NCI-H187 (cell line): ENCODE measurements around the gene DNM3.

Experiments used
- DNase-seq, 2 experiments: peaks; one replicate each; lab custom pipeline; 2025; lab: John Stamatoyannopoulos, UW

DNM3 gene

GRCh38 chr1:172457479-172458130 is 616.3 kb downstream of the DNM3 start:
- no peak for DNase-seq

GRCh38 chr1:172460177-172460576 is 618.9 kb downstream of the DNM3 start:
- DNase-seq: no peak

GRCh38 chr1:172460887-172461315 is 619.6 kb downstream of the DNM3 start:
- no peak for DNase-seq
